ENCODE results near the gene NKAIN1. TPM values are rescaled to one million over a fixed set of nuclear protein-coding genes. Genes with fewer than 3 reads are reported as not detected.

Gene NKAIN1
- total RNA-seq, 4 donors from 2014 or later, result not detected

DNA sequence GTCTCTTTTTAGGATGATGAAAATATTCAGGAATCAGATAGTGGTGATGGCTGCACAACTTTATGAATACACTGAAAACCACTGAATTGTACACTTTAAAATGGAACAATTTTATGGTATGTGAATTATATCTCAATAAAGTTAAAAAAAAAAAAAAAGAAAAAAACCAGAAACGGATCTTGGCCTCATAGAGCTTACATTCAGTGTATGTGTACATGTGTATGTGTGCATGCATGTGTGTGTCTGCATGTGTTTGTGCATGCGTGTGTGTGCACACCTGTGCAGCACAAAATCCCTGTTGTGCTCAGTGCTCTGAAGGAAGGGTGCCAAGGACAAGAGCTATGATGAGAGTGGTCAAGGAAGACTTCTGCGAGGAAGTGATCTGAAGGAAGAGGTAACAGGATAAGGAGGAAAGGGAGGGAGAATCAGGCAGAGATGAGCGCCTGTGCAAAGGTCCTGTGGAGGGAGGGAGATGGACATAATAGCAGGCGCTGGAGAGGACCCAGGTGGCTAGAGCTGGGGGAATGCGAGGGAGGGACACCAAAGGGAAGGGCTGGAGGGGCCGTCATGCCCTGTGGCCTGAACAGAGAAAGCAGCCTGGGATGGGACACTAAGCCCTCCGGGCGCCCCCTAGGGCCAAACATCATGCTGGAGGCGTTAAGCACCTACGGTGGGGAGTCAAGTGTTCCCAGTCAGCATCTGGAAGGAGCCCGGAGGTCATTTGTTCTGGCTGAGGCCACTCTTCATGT, 25.2 kb downstream of the NKAIN1 start:
- intact Hi-C loops (cut with DNase I; ENCODE audit: low total_unique reads), result no loop called here
- TF ChIP-seq POLR2A (IDR thresholded peaks at IDR 0.05), result no peak
- TF ChIP-seq, protein P1, sequence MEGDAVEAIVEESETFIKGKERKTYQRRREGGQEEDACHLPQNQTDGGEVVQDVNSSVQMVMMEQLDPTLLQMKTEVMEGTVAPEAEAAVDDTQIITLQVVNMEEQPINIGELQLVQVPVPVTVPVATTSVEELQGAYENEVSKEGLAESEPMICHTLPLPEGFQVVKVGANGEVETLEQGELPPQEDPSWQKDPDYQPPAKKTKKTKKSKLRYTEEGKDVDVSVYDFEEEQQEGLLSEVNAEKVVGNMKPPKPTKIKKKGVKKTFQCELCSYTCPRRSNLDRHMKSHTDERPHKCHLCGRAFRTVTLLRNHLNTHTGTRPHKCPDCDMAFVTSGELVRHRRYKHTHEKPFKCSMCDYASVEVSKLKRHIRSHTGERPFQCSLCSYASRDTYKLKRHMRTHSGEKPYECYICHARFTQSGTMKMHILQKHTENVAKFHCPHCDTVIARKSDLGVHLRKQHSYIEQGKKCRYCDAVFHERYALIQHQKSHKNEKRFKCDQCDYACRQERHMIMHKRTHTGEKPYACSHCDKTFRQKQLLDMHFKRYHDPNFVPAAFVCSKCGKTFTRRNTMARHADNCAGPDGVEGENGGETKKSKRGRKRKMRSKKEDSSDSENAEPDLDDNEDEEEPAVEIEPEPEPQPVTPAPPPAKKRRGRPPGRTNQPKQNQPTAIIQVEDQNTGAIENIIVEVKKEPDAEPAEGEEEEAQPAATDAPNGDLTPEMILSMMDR (IDR thresholded peaks at IDR 0.05), result no peak
- TF ChIP-seq EP300 (IDR thresholded peaks at IDR 0.05; ENCODE audit: low read depth), result no peak
- no peak for TF ChIP-seq POLR2AphosphoS5 (IDR thresholded peaks at IDR 0.05)
- DNase-seq, result no peak
- WGBS, 2 donors (ENCODE audit: low coverage in 1 of 2), result 66 to 75% methylated on average over 3 to 12 of the region's 12 CpGs
- Histone ChIP-seq H3K27ac (no peak overlapping the region), H3K36me3 (no peaks in the 10 kb centered on the region), H3K4me3 (no peak overlapping the region), H3K4me1 (peaks cover 0 to 7% (median 3%) of the 10 kb centered on the region in 4 donors), H3K27me3 (no peaks in the 10 kb centered on the region), H3K9me3 (no peaks in the 10 kb centered on the region)
- in situ Hi-C loops (cut with MboI; ENCODE audit: low pct_ligation_motif_present in 1 of 4, low pct_unique_long_range_greater_than_20kb in 1 of 4, low sequenced_read_pairs in 3 of 4), result no loop called here

DNA sequence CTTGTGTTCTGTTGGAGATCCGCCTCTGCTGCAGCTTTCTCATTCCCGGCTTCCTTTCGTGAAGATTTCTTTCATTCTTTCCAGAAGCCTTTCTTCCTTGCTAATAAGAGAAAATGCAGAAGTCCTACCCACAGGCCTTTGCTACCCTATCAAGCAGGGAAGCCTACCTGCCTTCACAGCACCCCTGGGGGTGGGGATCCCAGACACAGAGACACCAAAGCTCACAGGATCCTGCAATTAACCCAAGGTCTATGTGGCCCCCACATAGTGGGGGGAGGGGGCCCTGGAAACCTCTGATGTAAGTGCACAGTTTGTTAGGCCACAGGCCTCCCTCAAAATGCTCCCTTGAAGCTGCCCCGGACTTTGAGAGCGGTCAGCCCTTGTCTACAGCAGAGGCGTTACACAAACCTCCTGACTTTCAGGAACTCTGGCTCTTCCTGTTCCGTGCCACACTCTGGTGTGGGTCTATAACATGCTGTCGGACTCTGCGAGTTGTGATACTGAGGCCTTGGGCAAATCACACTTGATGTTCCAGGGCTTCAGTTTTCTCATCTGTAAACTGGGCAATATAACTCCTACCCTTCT, 31.2 kb downstream of the NKAIN1 start:
- H3K4me1 ChIP-seq, result no peaks in the 10 kb centered on the region
- in situ Hi-C loops (cut with MboI; ENCODE audit: low pct_ligation_motif_present in 1 of 4, low pct_unique_long_range_greater_than_20kb in 1 of 4, low sequenced_read_pairs in 3 of 4) (no loop called here), intact Hi-C loops (cut with DNase I; ENCODE audit: low total_unique reads) (no loop called here)
- TF ChIP-seq, protein P1 (IDR thresholded peaks at IDR 0.05), result no peak
- TF ChIP-seq POLR2AphosphoS5 (IDR thresholded peaks at IDR 0.05) (no peak), POLR2A (IDR thresholded peaks at IDR 0.05) (no peak), EP300 (IDR thresholded peaks at IDR 0.05; ENCODE audit: low read depth) (no peak)
- no peaks in the 10 kb centered on the region for H3K9me3 ChIP-seq
- no peaks in the 10 kb centered on the region for H3K27me3 ChIP-seq
- H3K27ac ChIP-seq, result no peak overlapping the region
- H3K36me3 ChIP-seq, result no peaks in the 10 kb centered on the region
- WGBS, 2 donors (ENCODE audit: low coverage in 1 of 2), result 84 to 87% methylated on average over 3 to 9 of the region's 9 CpGs
- no peak for DNase-seq
- H3K4me3 ChIP-seq, result no peak overlapping the region

DNA sequence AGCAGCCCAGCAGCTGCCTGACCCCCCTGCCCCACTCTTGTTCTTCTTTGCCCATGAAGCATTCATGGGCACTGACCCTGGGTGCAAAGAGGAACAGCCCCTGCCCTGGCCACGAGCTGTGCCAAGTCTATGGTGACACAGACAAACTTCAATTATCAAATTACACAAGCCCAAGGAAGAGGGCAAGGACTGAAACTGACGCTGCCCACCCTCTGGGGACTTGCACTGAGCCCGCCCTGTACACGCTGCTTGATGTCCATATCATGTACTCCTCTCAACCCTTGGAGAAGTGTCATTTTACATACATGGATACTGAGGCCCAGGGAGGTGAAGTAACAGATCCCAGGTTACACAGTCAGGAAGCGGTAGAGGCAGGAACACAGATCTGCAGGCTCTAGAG, 32.1 kb downstream of the NKAIN1 start:
- no peak overlapping the region for H3K4me3 ChIP-seq
- H3K9me3 ChIP-seq, result no peaks in the 10 kb centered on the region
- intact Hi-C loops (cut with DNase I; ENCODE audit: low total_unique reads), result no loop called here
- no peaks in the 10 kb centered on the region for H3K4me1 ChIP-seq
- no peak for DNase-seq
- no peaks in the 10 kb centered on the region for H3K36me3 ChIP-seq
- WGBS, 2 donors (ENCODE audit: low coverage in 1 of 2), result 60 to 76% methylated on average over 1 to 5 of the region's 5 CpGs
- in situ Hi-C loops (cut with MboI; ENCODE audit: low pct_ligation_motif_present in 1 of 4, low pct_unique_long_range_greater_than_20kb in 1 of 4, low sequenced_read_pairs in 3 of 4), result no loop called here
- TF ChIP-seq EP300 (IDR thresholded peaks at IDR 0.05; ENCODE audit: low read depth) (no peak), POLR2AphosphoS5 (IDR thresholded peaks at IDR 0.05) (no peak), POLR2A (IDR thresholded peaks at IDR 0.05) (no peak)
- TF ChIP-seq, protein P1 (IDR thresholded peaks at IDR 0.05), result no peak
- no peaks in the 10 kb centered on the region for H3K27me3 ChIP-seq
- H3K27ac ChIP-seq, result no peak overlapping the region

- Histone ChIP-seq H3K4me1 (no peaks in the 10 kb centered on the region), H3K36me3 (no peaks in the 10 kb centered on the region), H3K27me3 (no peaks in the 10 kb centered on the region), H3K9me3 (no peaks in the 10 kb centered on the region), H3K27ac (no peak overlapping the region), H3K4me3 (no peak overlapping the region)
- WGBS, 2 donors (ENCODE audit: low coverage in 1 of 2), result 86% methylated on average over 3 of the region's 3 CpGs; no CpG with 5 or more reads in 1 of the 2 donors
- in situ Hi-C loops (cut with MboI; ENCODE audit: low pct_ligation_motif_present in 1 of 4, low pct_unique_long_range_greater_than_20kb in 1 of 4, low sequenced_read_pairs in 3 of 4), result no loop called here
- TF ChIP-seq POLR2A (IDR thresholded peaks at IDR 0.05), result no peak
- TF ChIP-seq EP300 (IDR thresholded peaks at IDR 0.05; ENCODE audit: low read depth), result no peak
- TF ChIP-seq POLR2AphosphoS5 (IDR thresholded peaks at IDR 0.05), result no peak
- TF ChIP-seq, protein P1 (IDR thresholded peaks at IDR 0.05), result no peak
- no peak for DNase-seq
- intact Hi-C loops (cut with DNase I; ENCODE audit: low total_unique reads), result no loop called here
Observed at GRCh38 chr1:31207046-31207445, 32.6 kb downstream of the NKAIN1 start.
